Esophagus squamous epithelium (tissue), 4 donors: ENCODE data around the gene ASIC1.

Source experiments
- CTCF ChIP-seq, 6 experiments: fragments of 450-650 bp in 4 of 6; fragments of 200-600 bp in 2 of 6; sonication (generic) in 2 of 6; IDR thresholded peaks; one replicate each; pipeline ENCODE4 v1.5.1; 2016 to 2019; ENCODE audit warnings: antibody characterized with exemption in 6 of 6, mild to moderate bottlenecking in 4 of 6, moderate library complexity in 4 of 6
- POLR2A ChIP-seq, 4 donors: fragments of 450-650 bp; IDR thresholded peaks; one replicate each; pipeline ENCODE4 v1.6.1; 2017; ENCODE audit warnings: antibody characterized with exemption in 4 of 4, mild to moderate bottlenecking in 4 of 4, moderate library complexity in 3 of 4

- TF ChIP-seq CTCF (IDR thresholded peaks at IDR 0.05) (no peak), POLR2A (IDR thresholded peaks at IDR 0.05) (no peak)
These were observed 788 bp upstream of the ASIC1 start for GRCh38 chr12:50056639-50056976.
